A673 (cell line): ENCODE data around the gene ITPRIPL2. TPM values are rescaled to one million over a fixed set of nuclear protein-coding genes. Genes with fewer than 3 reads are reported as not detected.
A peak's percentile ranks its signal among the peaks of the same experiment; 100 is the strongest.

Experiments
- BruUV-seq: library from RNA; stranded (reverse); fragments of 400-500 nt; replicated peaks from 2 replicates; lab custom pipeline; 2021; lab: Mats Ljungman, UMichigan
- CTCF ChIA-PET: fragments of 300-600 bp; sonication (Branson Sonifier 250); formaldehyde crosslinking; loops from one replicate; lab custom pipeline; 2022; ENCODE audit warnings: antibody characterized with exemption; lab: Charles Lee
- POLR2A ChIA-PET: fragments of 300-600 bp; sonication (Branson Sonifier 250); formaldehyde crosslinking; loops from one replicate; lab custom pipeline; 2022; ENCODE audit warnings: antibody characterized with exemption; ENCODE audit not compliant: low non-redundant PET; lab: Charles Lee
- DNase-seq: peaks from one replicate; pipeline ENCODE4 v3.0.0-alpha.2; 2015; ENCODE audit warnings: low spot score
- H3K27ac ChIP-seq: fragments of 200-600 bp; sonication (generic); 2 replicates; pipeline ENCODE4 v1.5.1; 2016; ENCODE audit warnings: mixed run types, low read depth, mild to moderate bottlenecking, mixed read lengths, antibody characterized with exemption, low read length; ENCODE audit not compliant: poor library complexity, severe bottlenecking
- H3K27me3 ChIP-seq: fragments of 200-600 bp; sonication (generic); replicated peaks from 2 replicates; pipeline ENCODE4 v1.6.1; 2017; ENCODE audit warnings: mixed run types, low read depth, mild to moderate bottlenecking, mixed read lengths, antibody characterized with exemption, low read length; ENCODE audit not compliant: insufficient read depth, poor library complexity
- H3K36me3 ChIP-seq: fragments of 200-600 bp; sonication (generic); 2 replicates; pipeline ENCODE4 v1.6.1; 2016; ENCODE audit warnings: mixed run types, mild to moderate bottlenecking, mixed read lengths, antibody characterized with exemption, low read length; ENCODE audit not compliant: insufficient read depth, poor library complexity, severe bottlenecking
- H3K4me1 ChIP-seq: fragments of 200-600 bp; sonication (generic); 2 replicates; pipeline ENCODE4 v1.6.1; 2017; ENCODE audit warnings: mixed run types, mild to moderate bottlenecking, mixed read lengths, antibody characterized with exemption, low read length; ENCODE audit not compliant: insufficient read depth, poor library complexity, severe bottlenecking
- H3K4me3 ChIP-seq: fragments of 200-600 bp; sonication (generic); 2 replicates; pipeline ENCODE4 v1.5.1; 2016; ENCODE audit warnings: low read depth, mixed run types, mild to moderate bottlenecking, mixed read lengths, low read length; ENCODE audit not compliant: poor library complexity, severe bottlenecking
- H3K9me3 ChIP-seq: fragments of 200-600 bp; sonication (generic); 2 replicates; pipeline ENCODE4 v1.6.1; 2016; ENCODE audit warnings: mixed run types, low read depth, mild to moderate bottlenecking, mixed read lengths, antibody characterized with exemption, low read length; ENCODE audit not compliant: poor library complexity, severe bottlenecking
- CTCF ChIP-seq: fragments of 300-800, 200-600 bp; sonication (generic); conservative IDR thresholded peaks from 2 replicates; pipeline ENCODE4 v1.5.1; 2017; ENCODE audit warnings: low read depth, mild to moderate bottlenecking, antibody characterized with exemption, low read length, moderate library complexity, mixed read lengths
- EZH2 ChIP-seq: fragments of 200-600 bp; sonication (generic); IDR thresholded peaks from 2 replicates; pipeline ENCODE4 v1.6.1; 2017; ENCODE audit warnings: borderline replicate concordance, low read depth, mild to moderate bottlenecking, mixed read lengths, antibody characterized with exemption, low read length; ENCODE audit not compliant: poor library complexity, severe bottlenecking
- intact Hi-C: fragments of 100-400 bp; cut with micrococcal nuclease; formaldehyde crosslinking; loops from one replicate; pipeline ENCODE4 v1.10.0; 2022; ENCODE audit not compliant: unreplicated experiment
- total RNA-seq: library from RNA; stranded (reverse); gene quantifications from 2 replicates; pipeline ENCODE4 v1.2.3, GENCODE V29; 2021

The ITPRIPL2 gene
- total RNA-seq, 1 experiment from 2014 or later, result 20.2 TPM

GRCh38 chr16:19136549-19137196, 22.9 kb downstream of the ITPRIPL2 start:
- BruUV-seq, result no TSS peak
- Histone ChIP-seq H3K27me3 (no peaks in the 10 kb centered on the region), H3K4me3 (no peak overlapping the region), H3K4me1 (peaks cover 74% of the 10 kb centered on the region), H3K27ac (peak overlapping the region; percentile 51), H3K36me3 (no peaks in the 10 kb centered on the region), H3K9me3 (no peaks in the 10 kb centered on the region)
- POLR2A ChIA-PET, result no interaction called here
- CTCF ChIA-PET, result no interaction called here
- TF ChIP-seq EZH2, result no peak
- no peak for TF ChIP-seq CTCF
- intact Hi-C loops, result no loop called here
- DNase-seq, result no peak

DNA sequence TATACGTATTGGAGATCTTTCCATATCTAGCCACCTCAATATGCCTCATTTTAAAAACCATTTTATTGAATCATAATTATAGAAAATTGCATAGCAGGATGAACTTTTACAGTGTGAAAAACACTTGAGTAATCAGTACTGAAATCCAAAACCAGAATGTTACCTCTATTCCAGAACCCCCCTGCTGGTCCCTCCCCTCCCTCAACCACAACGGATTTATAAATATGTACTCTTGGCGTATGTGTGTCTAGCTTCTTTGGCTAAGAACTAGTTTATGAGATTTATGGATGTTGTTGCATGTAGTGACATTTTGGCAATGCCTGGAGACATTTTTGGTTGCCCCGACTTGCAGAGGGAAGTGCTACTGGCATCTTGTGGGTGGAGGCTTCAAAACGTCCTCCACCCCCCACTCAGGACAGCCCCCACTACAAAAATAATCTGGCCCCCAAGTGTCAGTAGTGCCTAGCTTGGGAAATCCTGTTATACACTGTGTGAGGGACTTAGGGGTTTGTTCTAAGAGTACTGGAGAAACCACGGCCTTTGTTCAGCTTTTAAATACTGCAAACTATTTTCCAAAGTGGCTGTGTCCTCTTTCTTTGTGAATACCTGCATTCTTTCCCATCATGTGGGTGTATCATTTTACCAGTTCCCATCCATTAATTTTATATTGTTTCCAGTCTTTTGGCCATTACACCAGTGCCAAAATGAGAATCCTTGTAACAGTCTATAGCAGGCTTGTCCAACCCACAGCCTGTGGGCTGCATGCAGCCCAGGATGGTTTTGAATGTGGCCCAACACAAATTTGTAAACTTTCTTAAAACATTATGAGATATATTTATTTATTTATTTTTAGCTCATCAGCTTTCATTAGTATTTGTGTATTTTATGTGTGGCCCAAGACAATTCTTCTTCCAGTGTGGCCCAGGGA, 23.7 kb downstream of the ITPRIPL2 start:
- CTCF ChIA-PET, result no interaction called here
- POLR2A ChIA-PET, result no interaction called here
- Histone ChIP-seq H3K4me1 (peaks cover 71% of the 10 kb centered on the region), H3K9me3 (no peaks in the 10 kb centered on the region), H3K27me3 (no peaks in the 10 kb centered on the region), H3K36me3 (no peaks in the 10 kb centered on the region), H3K27ac (peak overlapping the region; percentile 51), H3K4me3 (no peak overlapping the region)
- intact Hi-C loops, result no loop called here
- no peak for DNase-seq
- TF ChIP-seq CTCF (no peak), EZH2 (no peak)
- BruUV-seq, result no TSS peak

DNA sequence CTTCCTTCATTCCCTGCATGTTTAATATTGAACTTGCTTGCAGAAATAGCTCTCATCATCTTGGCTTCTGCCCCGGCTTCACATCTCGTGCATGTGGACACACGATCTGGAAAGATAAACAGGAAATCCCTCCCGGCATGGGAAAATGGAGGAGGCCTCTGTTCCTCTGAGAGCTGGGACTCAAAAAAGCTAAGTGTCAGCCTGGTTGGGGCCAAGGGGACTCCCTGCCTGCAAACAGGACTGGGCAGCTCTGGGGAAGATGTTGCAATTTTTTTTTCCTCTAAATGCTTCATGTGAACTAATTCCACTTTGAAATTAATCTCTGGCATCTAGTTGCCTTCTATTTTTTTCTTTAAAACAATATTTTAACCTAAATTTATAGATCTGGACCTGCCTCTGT, 24.8 kb downstream of the ITPRIPL2 start:
- BruUV-seq, result no TSS peak
- peak; percentile 67 for DNase-seq
- no peaks in the 10 kb centered on the region for H3K9me3 ChIP-seq
- no peaks in the 10 kb centered on the region for H3K36me3 ChIP-seq
- H3K4me1 ChIP-seq, result peaks cover 82% of the 10 kb centered on the region
- TF ChIP-seq EZH2, result no peak
- no peak for TF ChIP-seq CTCF
- H3K27me3 ChIP-seq, result no peaks in the 10 kb centered on the region
- peak overlapping the region; percentile 61 for H3K27ac ChIP-seq
- H3K4me3 ChIP-seq, result no peak overlapping the region
- CTCF ChIA-PET, result no interaction called here
- POLR2A ChIA-PET, result no interaction called here
- intact Hi-C loops, result no loop called here
